T-cell (primary cell): Measurements from ENCODE around the gene BCKDHA. TPM values are rescaled to one million over a fixed set of nuclear protein-coding genes. Genes with fewer than 3 reads are reported as not detected.

Experiments
- ATAC-seq, 4 experiments: fragments of 200-7000 bp in 3 of 4; fragments of 150-1000 bp in 1 of 4; cut with Tn5 transposase; replicated peaks in 1 of 4; 1 replicate in 3 of 4; 2 replicates in 1 of 4; pipeline ENCODE4 v1.10.0; 2021; ENCODE audit warnings: moderate library complexity in 3 of 4, mild to moderate bottlenecking in 2 of 4, moderate number of reproducible peaks in 1 of 4
- CTCF ChIA-PET, 2 donors: fragments of 300-600 bp; sonication (Branson Sonifier 250); formaldehyde crosslinking; loops; one replicate each; lab custom pipeline; 2022; ENCODE audit warnings: antibody characterized with exemption in 2 of 2; lab: Charles Lee
- POLR2A ChIA-PET, 2 donors: fragments of 300-600 bp; sonication (Branson Sonifier 250); formaldehyde crosslinking; loops; one replicate each; lab custom pipeline; 2022; ENCODE audit warnings: antibody characterized with exemption in 2 of 2; lab: Charles Lee
- DNase-seq, 35 experiments: peaks; one replicate each; pipeline versions ENCODE4 v3.0.0 to v3.0.0-alpha.2; 2013 to 2023
- H3K27ac ChIP-seq: one replicate; pipeline ENCODE4 v1.5.1; 2013; ENCODE audit warnings: low read length
- H3K27me3 ChIP-seq, 2 experiments: replicated peaks in 1 of 2; 1 replicate in 1 of 2; 2 replicates in 1 of 2; pipeline versions ENCODE4 v1.6.1 to v1.7.0; 2013; ENCODE audit warnings: low read length in 1 of 2, mixed read lengths in 1 of 2; ENCODE audit not compliant: control insufficient read depth in 2 of 2, insufficient read depth in 2 of 2; ENCODE audit errors: extremely low read depth in 1 of 2
- H3K36me3 ChIP-seq, 2 donors: 1 replicate in 1 of 2; 2 replicates in 1 of 2; pipeline versions ENCODE4 v1.6.1 to v1.7.0; 2013; ENCODE audit warnings: low read length in 1 of 2; ENCODE audit not compliant: control insufficient read depth in 2 of 2, insufficient read depth in 1 of 2; ENCODE audit errors: extremely low read depth in 1 of 2
- H3K4me1 ChIP-seq, 2 experiments: 1 replicate in 1 of 2; 2 replicates in 1 of 2; pipeline versions ENCODE4 v1.6.1 to v1.7.0; 2013; ENCODE audit warnings: low read length in 2 of 2, mixed read lengths in 1 of 2; ENCODE audit not compliant: insufficient read depth in 2 of 2, control insufficient read depth in 1 of 2; ENCODE audit errors: extremely low read depth in 1 of 2
- H3K4me3 ChIP-seq, 2 donors: 1 replicate in 1 of 2; 2 replicates in 1 of 2; pipeline versions ENCODE4 v1.5.1 to v1.7.0; 2013; ENCODE audit warnings: mild to moderate bottlenecking in 2 of 2, low read length in 1 of 2, moderate library complexity in 1 of 2; ENCODE audit not compliant: control insufficient read depth in 1 of 2; ENCODE audit errors: extremely low read depth in 1 of 2
- H3K9me3 ChIP-seq: 2 replicates; pipeline ENCODE4 v1.7.0; 2013
- H3K27ac Mint-ChIP-seq, 2 donors: one replicate each; pipeline ENCODE4 v1.8.0; 2020 to 2021; ENCODE audit warnings: mild to moderate bottlenecking in 2 of 2, mixed read lengths in 2 of 2
- H3K27me3 Mint-ChIP-seq, 2 donors: one replicate each; pipeline ENCODE4 v1.8.0; 2021 to 2022; ENCODE audit warnings: mixed read lengths in 2 of 2
- H3K36me3 Mint-ChIP-seq: one replicate; pipeline ENCODE4 v1.8.0; 2021; ENCODE audit warnings: mixed read lengths
- H3K4me1 Mint-ChIP-seq, 3 donors: one replicate each; pipeline ENCODE4 v1.8.0; 2020 to 2022; ENCODE audit warnings: mixed read lengths in 3 of 3, mild to moderate bottlenecking in 1 of 3
- H3K4me3 Mint-ChIP-seq, 3 donors: one replicate each; pipeline ENCODE4 v1.8.0; 2020 to 2022; ENCODE audit warnings: mild to moderate bottlenecking in 3 of 3, mixed read lengths in 3 of 3, moderate library complexity in 3 of 3
- H3K9me3 Mint-ChIP-seq, 3 donors: one replicate each; pipeline ENCODE4 v1.8.0; 2020 to 2022; ENCODE audit warnings: mixed read lengths in 3 of 3
- WGBS: methylation state at CpG from one replicate; pipeline ENCODE4 v1.1.5; 2013; ENCODE audit warnings: missing lambda C conversion rate; ENCODE audit not compliant: insufficient coverage; 5-methylcytosine and 5-hydroxymethylcytosine counted together
- total RNA-seq, 35 experiments: library from RNA in 6 of 35; stranded (reverse) in 6 of 35; fragments of 120-200 nt in 1 of 35; gene quantifications; one replicate each; pipeline versions ENCODE4 v1.2.1 to v1.2.4 and lab custom pipeline; 2013 to 2026

BCKDHA gene
- total RNA-seq, 5 donors from 2014 or later (not counting 1 experiment from before 2014, with no cell fraction given) = 13.0 to 28.6 (median 27.0) TPM

- Histone ChIP-seq H3K4me1 (peaks cover 19 to 38% of the 10 kb centered on the region in 2 experiments), H3K4me3 (no peak overlapping the region), H3K9me3 (no peaks in the 10 kb centered on the region), H3K36me3 (peaks cover 12 to 16% of the 10 kb centered on the region in 2 donors), H3K27me3 (no peaks in the 10 kb centered on the region), H3K27ac (no peak overlapping the region)
- Mint-ChIP-seq H3K9me3 (no peaks in the 10 kb centered on the region), H3K27ac (no peak overlapping the region), H3K27me3 (no peaks in the 10 kb centered on the region), H3K36me3 (peaks cover 11% of the 10 kb centered on the region), H3K4me3 (peak overlapping the region; percentile 66 to 99 (median 98)), H3K4me1 (peaks cover 38 to 46% (median 41%) of the 10 kb centered on the region in 3 donors)
- POLR2A ChIA-PET = no interaction called here
- CTCF ChIA-PET = interaction anchor here in 1 of 2 donors (0.7 kb wide), 1 partner anchor 44 kb away, joined by 3 read pairs; the partner anchor contains the start of gene DMAC2
- 86% methylated on average over 6 of the region's 6 CpGs for WGBS
- ATAC-seq (no peak), DNase-seq (no peak)
Observed at GRCh38 chr19:41395355-41395754, 2.3 kb upstream of the BCKDHA start.

- POLR2A ChIA-PET = no interaction called here
- H3K4me1 Mint-ChIP-seq = peaks cover 41 to 57% (median 51%) of the 10 kb centered on the region in 3 donors
- no peak for ATAC-seq
Observed at GRCh38 chr19:41398050-41398418, 416 bp downstream of the BCKDHA start.

DNA sequence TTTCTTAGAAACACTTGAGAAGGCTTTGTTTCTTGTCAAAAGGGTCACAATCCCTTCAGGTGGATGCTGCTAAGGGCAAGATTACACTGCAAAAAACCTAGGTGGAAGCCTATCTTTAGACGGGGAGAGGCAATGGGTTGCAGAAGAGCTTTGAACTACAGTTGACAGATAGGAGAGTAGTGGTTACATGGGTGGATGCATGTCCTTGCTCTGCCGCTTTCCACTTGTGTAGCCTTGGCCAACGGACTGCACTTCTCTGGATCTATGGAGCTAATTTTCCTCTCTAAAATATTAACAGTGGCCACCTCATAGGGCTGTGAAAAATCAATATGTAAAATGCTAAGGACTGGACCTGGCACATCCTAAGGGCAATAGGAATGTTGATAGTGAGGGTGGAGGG, 980 bp downstream of the BCKDHA start:
- Mint-ChIP-seq H3K27ac (peak overlapping the region; percentile 100), H3K36me3 (peaks cover 8% of the 10 kb centered on the region), H3K4me3 (peak overlapping the region; percentile 97 to 99 (median 98)), H3K27me3 (no peaks in the 10 kb centered on the region), H3K4me1 (peaks cover 43 to 58% (median 55%) of the 10 kb centered on the region in 3 donors), H3K9me3 (no peaks in the 10 kb centered on the region)
- Histone ChIP-seq H3K36me3 (peaks cover 6 to 9% of the 10 kb centered on the region in 2 donors), H3K27me3 (no peaks in the 10 kb centered on the region), H3K27ac (no peak overlapping the region), H3K4me3 (peak overlapping the region; percentile 81 to 97), H3K9me3 (no peaks in the 10 kb centered on the region), H3K4me1 (peaks cover 19 to 41% of the 10 kb centered on the region in 2 experiments)
- DNase-seq = no peak
- CTCF ChIA-PET = interaction anchor here (0.7 kb wide), 2 partner anchors 41 to 594 kb away, joined by 3 to 12 read pairs; partner anchors contain the start of gene DMAC2 (in 1 of the 2)
- no peak for ATAC-seq
- 67% methylated on average over 1 of the region's 3 CpGs for WGBS
- POLR2A ChIA-PET = no interaction called here

More at GRCh38 chr19:41398050-41398418, 416 bp downstream of the BCKDHA start:
- Mint-ChIP-seq H3K27ac (peak overlapping the region; percentile 100), H3K36me3 (peaks cover 8% of the 10 kb centered on the region), H3K9me3 (no peaks in the 10 kb centered on the region), H3K27me3 (no peaks in the 10 kb centered on the region), H3K4me3 (peak overlapping the region; percentile 97 to 99 (median 98))
- Histone ChIP-seq H3K4me3 (peak overlapping the region; percentile 81 to 97), H3K27ac (peak overlapping the region; percentile 98), H3K36me3 (peaks cover 2 to 3% of the 10 kb centered on the region in 2 donors), H3K9me3 (no peaks in the 10 kb centered on the region), H3K27me3 (no peaks in the 10 kb centered on the region), H3K4me1 (peaks cover 19 to 38% of the 10 kb centered on the region in 2 experiments)
- 0% methylated on average over 1 of the region's 5 CpGs for WGBS
- CTCF ChIA-PET = interaction anchor here in 1 of 2 donors (0.7 kb wide), 1 partner anchor 593 kb away, joined by 3 read pairs; no protein-coding TSS in a partner anchor
- DNase-seq = no peak

DNA sequence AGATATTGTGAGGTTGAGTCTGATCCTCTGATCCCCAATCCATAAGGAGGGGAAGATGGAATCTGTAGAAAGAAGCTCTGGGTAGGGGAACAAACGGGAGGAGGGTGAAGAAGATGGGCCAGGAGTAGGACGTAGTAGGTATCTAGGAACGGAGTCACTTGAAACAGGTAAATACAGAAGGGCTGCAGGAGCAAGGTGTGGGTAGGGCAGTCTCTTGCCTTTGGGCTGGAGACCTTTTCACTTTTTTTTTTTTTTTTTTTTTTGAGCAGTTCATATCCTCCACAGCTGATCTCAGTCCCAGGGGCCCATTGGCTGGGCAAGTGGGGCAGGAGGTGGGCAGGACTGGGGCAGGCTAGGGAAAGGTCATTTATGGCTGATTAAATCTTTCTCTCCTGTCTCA, 1.5 kb downstream of the BCKDHA start:
- no peaks in the 10 kb centered on the region for H3K27me3 ChIP-seq
- 50% methylated on average over 1 of the region's 3 CpGs for WGBS
- H3K9me3 ChIP-seq = no peaks in the 10 kb centered on the region
- H3K4me3 ChIP-seq = no peak overlapping the region
- H3K9me3 Mint-ChIP-seq = no peaks in the 10 kb centered on the region
- peaks cover 8% of the 10 kb centered on the region for H3K36me3 Mint-ChIP-seq
- no peak for DNase-seq
- peaks cover 8 to 10% of the 10 kb centered on the region in 2 donors for H3K36me3 ChIP-seq
- CTCF ChIA-PET = interaction anchor here (0.6 to 0.7 kb wide), 2 partner anchors 41 to 50 kb away, joined by 3 to 12 read pairs; partner anchors contain the start of gene DMAC2 (in 1 of the 2)
- H3K27ac ChIP-seq = no peak overlapping the region
- POLR2A ChIA-PET = no interaction called here
- peaks cover 19 to 41% of the 10 kb centered on the region in 2 experiments for H3K4me1 ChIP-seq
- no peak for ATAC-seq
- H3K27ac Mint-ChIP-seq = peak overlapping the region; percentile 47 to 48
- H3K4me3 Mint-ChIP-seq = peak overlapping the region; percentile 97 to 99 (median 98)
- H3K27me3 Mint-ChIP-seq = no peaks in the 10 kb centered on the region
- peaks cover 47 to 60% (median 55%) of the 10 kb centered on the region in 3 donors for H3K4me1 Mint-ChIP-seq

DNA sequence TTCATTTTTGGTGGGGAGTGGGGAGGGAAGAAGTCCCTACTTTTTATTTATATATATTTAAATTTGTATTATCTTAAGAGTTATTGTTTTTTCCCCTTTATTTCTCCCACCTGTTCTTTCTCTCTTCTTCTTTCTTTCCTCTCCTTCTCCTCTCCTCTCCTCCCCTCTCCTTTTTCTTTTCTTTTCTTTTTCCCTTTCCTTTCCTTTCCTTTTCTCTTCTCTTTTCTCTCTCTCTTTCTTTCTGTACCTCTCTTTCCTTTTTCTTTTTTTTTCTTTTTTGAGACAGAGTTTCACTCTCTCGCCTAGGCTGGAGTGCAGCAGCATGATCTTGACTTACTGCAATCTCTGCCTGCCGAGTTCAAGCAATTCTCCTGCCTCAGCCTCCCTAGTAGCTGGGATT, 1.9 kb downstream of the BCKDHA start:
- Histone ChIP-seq H3K27me3 (no peaks in the 10 kb centered on the region), H3K27ac (no peak overlapping the region), H3K4me3 (no peak overlapping the region), H3K36me3 (peaks cover 8 to 10% of the 10 kb centered on the region in 2 donors), H3K9me3 (no peaks in the 10 kb centered on the region), H3K4me1 (peaks cover 19 to 39% of the 10 kb centered on the region in 2 experiments)
- ChIA-PET POLR2A (no interaction called here), CTCF (interaction anchor here in 1 of 2 donors (0.6 kb wide), 1 partner anchor 50 kb away, joined by 3 read pairs; no protein-coding TSS in a partner anchor)
- H3K27ac Mint-ChIP-seq = no peak overlapping the region
- H3K4me1 Mint-ChIP-seq = peaks cover 47 to 60% (median 55%) of the 10 kb centered on the region in 3 donors
- DNase-seq (no peak), ATAC-seq (no peak)
- peak overlapping the region; percentile 28 to 99 (median 59) for H3K4me3 Mint-ChIP-seq
- H3K36me3 Mint-ChIP-seq = peaks cover 8% of the 10 kb centered on the region
- no peaks in the 10 kb centered on the region for H3K27me3 Mint-ChIP-seq
- WGBS = 92% methylated on average over 2 of the region's 2 CpGs
- no peaks in the 10 kb centered on the region for H3K9me3 Mint-ChIP-seq

- WGBS = 90% methylated on average over 2 of the region's 4 CpGs
- H3K36me3 ChIP-seq = peaks cover 8 to 10% of the 10 kb centered on the region in 2 donors
- no peak for ATAC-seq
- no peaks in the 10 kb centered on the region for H3K9me3 ChIP-seq
- ChIA-PET CTCF (interaction anchor here in 1 of 2 donors (0.6 kb wide), 1 partner anchor 910 kb away, joined by 3 read pairs; no protein-coding TSS in a partner anchor), POLR2A (no interaction called here)
- Mint-ChIP-seq H3K4me3 (no peak overlapping the region), H3K36me3 (peaks cover 11% of the 10 kb centered on the region), H3K4me1 (peaks cover 32 to 47% (median 46%) of the 10 kb centered on the region in 3 donors), H3K9me3 (no peaks in the 10 kb centered on the region), H3K27ac (no peak overlapping the region), H3K27me3 (no peaks in the 10 kb centered on the region)
- no peak overlapping the region for H3K27ac ChIP-seq
- no peak overlapping the region for H3K4me3 ChIP-seq
- no peaks in the 10 kb centered on the region for H3K27me3 ChIP-seq
- peaks cover 14 to 26% of the 10 kb centered on the region in 2 experiments for H3K4me1 ChIP-seq
- DNase-seq = no peak
Observed at GRCh38 chr19:41401483-41401882, 3.9 kb downstream of the BCKDHA start.
